Measurements from ENCODE around the gene SENP5. TPM values are rescaled to one million over a fixed set of nuclear protein-coding genes. Genes with fewer than 3 reads are reported as not detected.
"Not testable (repeated sequence)": the region's sequence is repeated elsewhere in the genome, so short reads cannot be mapped to it uniquely, and the experiment has no call there.

SENP5 gene
- total RNA-seq, 1 experiment from 2014 or later = 54.0 TPM

DNA sequence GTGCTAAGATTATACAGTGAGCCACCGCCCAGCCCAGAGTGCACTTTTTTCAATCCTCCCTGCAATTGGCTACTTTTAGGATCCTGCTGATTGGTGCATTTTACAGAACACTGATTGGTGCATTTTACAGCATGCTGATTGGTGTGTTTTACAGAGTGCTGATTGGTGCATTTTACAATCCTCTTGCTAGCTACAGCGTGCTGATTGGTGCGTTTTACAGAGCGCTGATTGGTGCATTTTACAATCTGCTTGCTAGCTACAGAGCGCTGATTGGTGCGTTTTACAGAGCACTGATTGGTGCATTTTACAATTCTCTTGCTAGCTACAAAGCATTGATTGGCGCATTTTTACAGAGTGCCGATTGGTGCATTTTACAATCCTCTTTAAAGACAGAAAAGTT is 4.7 kb upstream of the SENP5 start:
- H3K4me3 ChIP-seq; DNase-seq; H3K27me3 ChIP-seq; H3K4me1 ChIP-seq; H3K9me3 ChIP-seq (replicated peaks); H3K36me3 ChIP-seq; H3K27ac ChIP-seq: not testable (repeated sequence)

DNA sequence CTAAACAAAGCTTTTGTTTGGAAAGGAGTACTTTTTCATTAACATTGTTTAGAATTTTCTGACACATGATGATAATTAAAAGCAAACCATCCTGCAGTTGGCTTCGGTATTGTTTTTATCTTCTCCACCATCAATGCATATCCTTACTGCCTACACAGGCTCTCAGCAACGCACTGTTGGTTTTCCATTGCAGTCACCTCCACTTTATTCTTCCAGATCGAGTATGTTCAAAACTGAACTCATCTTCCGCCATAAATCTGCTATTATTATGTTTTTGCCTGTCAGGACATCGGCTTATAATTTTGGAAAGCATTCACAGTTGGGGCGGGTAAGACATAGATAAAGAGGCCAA is 589 bp upstream of the SENP5 start:
- no peaks in the 10 kb centered on the region for H3K27me3 ChIP-seq
- H3K4me3 ChIP-seq = peak overlapping the region; percentile 98
- DNase-seq = peak in 1 of 2 experiments; percentile 7

DNA sequence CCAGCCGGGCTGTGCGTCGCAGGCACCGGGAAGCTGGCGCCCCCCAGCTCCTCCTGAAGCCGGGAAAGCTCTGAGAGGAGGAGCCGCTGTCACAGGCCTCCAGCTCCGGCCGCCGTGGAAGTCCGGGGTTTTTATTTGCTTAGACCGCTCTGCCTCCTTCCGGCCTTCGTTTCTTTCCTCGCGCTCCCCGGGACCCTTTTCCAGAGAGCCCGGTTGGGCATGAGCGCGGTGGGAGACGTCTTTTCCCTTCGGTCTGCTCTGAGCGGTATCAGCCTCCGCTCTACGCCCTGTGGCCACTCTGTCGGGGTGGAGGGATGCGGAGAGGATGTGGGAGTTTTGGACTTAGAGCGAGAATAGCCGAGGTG is 559 bp downstream of the SENP5 start:
- Histone ChIP-seq H3K9me3 (replicated peaks) (peaks cover 6% of the 10 kb centered on the region; the same call in 1 of the 2 replicates), H3K27me3 (no peaks in the 10 kb centered on the region), H3K4me1 (peaks cover 7% of the 10 kb centered on the region; the same call in 1 of the 2 replicates), H3K27ac (peak overlapping the region; percentile 66), H3K4me3 (peak overlapping the region; percentile 98), H3K36me3 (peaks cover 6% of the 10 kb centered on the region)
- peak; percentile 48 to 56 for DNase-seq

More for the DNA sequence above, 589 bp upstream of the SENP5 start:
- H3K36me3 ChIP-seq = peaks cover 6% of the 10 kb centered on the region
- peaks cover 7% of the 10 kb centered on the region; the same call in 1 of the 2 replicates for H3K9me3 ChIP-seq (replicated peaks)
- H3K27ac ChIP-seq = peak overlapping the region; percentile 66
- H3K4me1 ChIP-seq = peaks cover 7% of the 10 kb centered on the region; the same call in 1 of the 2 replicates

DNA sequence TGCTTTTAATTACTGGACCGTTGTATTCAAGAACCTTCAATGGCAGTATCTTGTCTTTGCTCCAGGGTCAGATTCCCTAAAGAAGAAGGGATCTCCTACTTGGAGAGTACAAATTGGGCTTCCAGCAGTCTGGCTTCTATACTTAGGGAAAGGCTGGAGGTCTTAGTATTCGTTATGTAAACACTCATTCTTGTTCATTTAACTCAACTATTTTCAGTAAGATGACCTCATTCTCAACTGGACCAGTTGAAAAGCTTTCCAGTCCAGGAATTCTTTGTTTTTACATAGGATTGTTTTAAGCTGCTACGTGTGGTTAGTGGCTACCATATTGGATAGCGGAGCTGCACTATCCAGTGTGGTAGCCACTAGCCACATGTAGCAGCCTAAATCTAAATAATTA is 4.6 kb downstream of the SENP5 start:
- no peak overlapping the region for H3K4me3 ChIP-seq
- H3K4me1 ChIP-seq = peaks cover 7% of the 10 kb centered on the region; the same call in 1 of the 2 replicates
- DNase-seq = no peak
- no peak overlapping the region for H3K27ac ChIP-seq
- H3K27me3 ChIP-seq = no peaks in the 10 kb centered on the region
- peaks cover 6% of the 10 kb centered on the region for H3K36me3 ChIP-seq
- no peaks in the 10 kb centered on the region for H3K9me3 ChIP-seq (replicated peaks)

DNA sequence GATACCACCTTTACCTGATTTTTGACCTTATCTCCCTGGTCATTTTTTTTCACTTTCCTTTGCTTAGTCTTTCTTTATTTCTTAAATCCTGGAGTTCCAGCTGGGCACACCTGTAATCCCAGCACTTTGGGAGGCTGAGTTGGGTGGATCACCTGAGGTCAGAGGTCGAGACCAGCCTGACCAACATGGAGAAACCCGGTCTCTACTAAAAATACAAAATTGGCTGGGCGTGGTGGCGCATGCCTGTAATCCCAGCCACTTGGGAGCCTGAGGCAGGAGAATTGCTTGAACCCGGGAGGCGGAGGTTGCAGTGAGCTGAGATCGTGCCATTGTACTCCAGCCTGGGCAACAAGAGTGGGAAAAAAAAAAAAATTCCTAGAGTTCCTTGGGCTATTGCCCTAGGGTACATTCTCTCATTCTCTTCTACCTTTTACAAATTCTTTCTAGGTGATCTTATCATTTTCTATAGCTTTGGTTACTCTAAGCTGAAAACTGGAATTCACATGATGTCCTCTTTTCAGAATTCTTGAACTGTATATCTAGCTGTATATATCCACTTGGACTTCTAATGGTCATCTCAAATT is 6.9 kb downstream of the SENP5 start:
- H3K4me3 ChIP-seq; H3K27ac ChIP-seq; H3K27me3 ChIP-seq; H3K9me3 ChIP-seq (replicated peaks); DNase-seq; H3K36me3 ChIP-seq; H3K4me1 ChIP-seq: not testable (repeated sequence)

DNA sequence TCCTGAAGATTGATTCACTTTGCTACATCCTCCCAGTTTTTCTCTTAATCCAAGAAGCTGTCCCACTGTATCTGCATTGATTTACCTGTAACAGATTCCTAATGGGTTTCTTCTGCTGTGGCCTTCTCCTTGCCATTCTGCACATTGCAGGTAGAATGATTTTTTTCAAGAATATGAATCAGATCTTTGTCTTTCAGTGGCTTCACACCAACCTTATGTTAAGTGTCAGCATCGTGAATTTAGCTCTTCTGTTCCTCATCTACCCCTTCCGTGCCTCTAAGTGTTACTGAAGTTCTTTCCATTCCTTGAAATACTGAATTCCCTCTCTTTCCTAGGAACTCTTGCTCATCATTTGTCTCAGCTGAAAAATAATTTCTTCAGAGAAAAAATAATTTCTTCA is 7.5 kb downstream of the SENP5 start:
- Histone ChIP-seq H3K4me3 (no peak overlapping the region), H3K9me3 (replicated peaks) (no peaks in the 10 kb centered on the region), H3K27me3 (no peaks in the 10 kb centered on the region), H3K27ac (no peak overlapping the region), H3K36me3 (peaks cover 6% of the 10 kb centered on the region), H3K4me1 (no peaks in the 10 kb centered on the region)
- no peak for DNase-seq

DNA sequence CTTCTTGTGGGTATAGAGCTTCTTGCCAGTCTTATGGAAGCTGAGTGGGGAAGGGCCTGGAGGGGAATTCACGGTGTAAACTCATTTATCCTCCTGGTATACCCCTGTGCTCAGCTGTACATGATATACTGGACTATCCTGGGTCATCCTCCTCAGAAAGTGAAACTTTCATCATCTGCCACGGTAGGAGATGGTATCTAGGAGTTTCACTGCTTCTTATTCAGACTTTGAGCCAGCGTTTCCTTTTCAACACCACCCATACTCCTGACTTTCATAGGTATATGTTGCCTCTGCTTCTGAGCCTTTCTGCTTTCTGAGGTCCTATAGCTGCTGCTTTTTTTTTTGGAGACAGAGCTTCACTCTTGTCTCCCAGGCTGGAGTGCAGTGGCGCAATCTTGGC is 15.6 kb downstream of the SENP5 start:
- no peaks in the 10 kb centered on the region for H3K27me3 ChIP-seq
- DNase-seq = no peak
- H3K9me3 ChIP-seq (replicated peaks) = no peaks in the 10 kb centered on the region
- H3K27ac ChIP-seq = no peak overlapping the region
- no peak overlapping the region for H3K4me3 ChIP-seq
- peaks cover 26% of the 10 kb centered on the region for H3K36me3 ChIP-seq
- H3K4me1 ChIP-seq = no peaks in the 10 kb centered on the region

DNA sequence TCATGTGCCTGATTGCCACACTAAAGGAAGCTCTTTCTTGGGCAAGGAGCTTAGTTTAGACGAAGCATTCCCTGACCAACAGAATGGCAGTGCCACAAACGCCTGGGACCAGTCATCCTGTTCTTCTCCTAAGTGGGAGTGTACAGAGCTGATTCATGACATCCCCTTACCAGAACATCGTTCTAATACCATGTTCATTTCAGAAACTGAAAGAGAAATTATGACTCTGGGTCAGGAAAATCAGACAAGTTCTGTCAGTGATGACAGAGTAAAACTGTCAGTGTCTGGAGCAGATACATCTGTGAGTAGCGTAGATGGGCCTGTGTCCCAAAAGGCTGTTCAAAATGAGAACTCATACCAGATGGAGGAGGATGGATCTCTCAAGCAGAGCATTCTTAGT is 18.4 kb downstream of the SENP5 start:
- Histone ChIP-seq H3K36me3 (peaks cover 27% of the 10 kb centered on the region), H3K4me1 (no peaks in the 10 kb centered on the region), H3K4me3 (no peak overlapping the region), H3K9me3 (replicated peaks) (no peaks in the 10 kb centered on the region), H3K27me3 (no peaks in the 10 kb centered on the region), H3K27ac (no peak overlapping the region)
- no peak for DNase-seq

DNA sequence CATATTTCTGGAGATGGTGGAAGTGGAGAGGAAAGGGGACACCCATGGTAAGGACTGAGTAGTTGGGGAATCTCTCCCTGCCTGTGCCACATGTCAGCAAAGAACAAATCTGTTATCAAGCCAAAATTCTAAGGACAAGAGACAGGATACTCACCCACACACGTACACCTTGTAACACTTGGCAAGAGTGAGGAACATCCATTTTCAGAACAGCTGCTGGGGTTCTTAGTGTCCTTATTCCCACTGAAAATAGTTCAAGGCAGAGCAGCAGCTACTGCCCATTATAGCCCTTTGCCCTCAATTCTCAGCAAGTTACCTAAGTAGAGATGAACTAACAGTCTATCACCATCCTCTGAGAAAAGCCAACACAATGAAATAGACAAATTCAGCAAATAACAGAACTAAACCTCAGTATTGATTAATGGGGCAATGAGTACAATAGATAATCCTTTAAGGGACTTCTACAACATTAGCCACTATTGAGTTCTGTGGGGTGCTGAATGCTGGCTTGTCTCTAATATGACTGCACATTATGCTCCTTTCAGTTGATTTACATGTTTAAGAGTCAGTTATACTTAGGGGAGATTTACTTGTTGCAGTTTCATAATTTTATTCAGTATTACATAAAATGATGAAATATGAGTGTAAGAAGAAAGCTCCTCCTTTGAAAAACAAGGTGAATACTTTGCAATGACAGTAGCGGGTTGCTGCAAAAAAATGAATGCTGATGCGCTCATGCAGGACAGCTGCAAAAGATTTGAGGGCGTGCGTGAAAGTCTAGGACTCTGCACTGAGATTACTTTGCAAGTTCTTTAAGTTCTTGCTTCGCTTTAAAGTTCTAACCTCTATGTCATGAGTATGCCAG is 22.4 kb downstream of the SENP5 start:
- H3K4me3 ChIP-seq = no peak overlapping the region
- DNase-seq = no peak
- no peaks in the 10 kb centered on the region for H3K27me3 ChIP-seq
- peaks cover 32% of the 10 kb centered on the region for H3K36me3 ChIP-seq
- no peaks in the 10 kb centered on the region for H3K9me3 ChIP-seq (replicated peaks)
- no peak overlapping the region for H3K27ac ChIP-seq
- no peaks in the 10 kb centered on the region for H3K4me1 ChIP-seq

DNA sequence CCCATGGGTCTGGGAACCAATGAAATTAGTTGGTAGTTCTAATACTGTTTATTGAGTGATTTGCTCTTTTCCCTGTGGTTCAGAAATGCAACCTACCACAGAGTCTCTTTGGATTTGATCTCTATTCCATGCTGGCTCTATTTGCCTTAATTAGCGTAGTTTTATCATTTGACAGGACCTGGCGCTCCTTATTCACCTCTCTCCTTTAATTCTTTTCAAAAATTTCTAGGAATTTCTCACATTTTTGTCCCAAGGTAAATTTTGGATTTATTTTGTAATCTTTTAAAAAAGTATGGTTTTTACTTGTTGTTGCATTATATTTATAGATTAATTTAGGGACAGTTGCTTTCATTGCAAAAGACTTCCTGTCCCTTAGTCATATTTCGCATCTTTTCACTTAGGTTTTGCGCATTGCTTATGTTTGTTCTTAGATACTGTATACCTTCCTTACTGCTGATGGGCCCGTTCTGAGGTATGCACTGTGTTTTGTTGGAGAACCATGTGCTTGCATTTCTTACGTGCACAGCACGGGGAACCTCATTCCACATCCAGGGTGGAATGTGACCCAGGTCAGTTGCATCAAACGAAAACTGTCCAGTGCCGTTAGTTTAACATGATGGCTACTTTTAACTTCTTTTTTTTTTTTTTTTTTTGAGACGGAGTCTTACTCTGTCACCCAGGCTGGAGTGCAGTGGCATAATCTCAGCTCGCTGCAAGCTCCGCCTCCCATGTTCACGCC is 27.0 kb downstream of the SENP5 start:
- no peak overlapping the region for H3K27ac ChIP-seq
- peaks cover 15% of the 10 kb centered on the region for H3K36me3 ChIP-seq
- no peaks in the 10 kb centered on the region for H3K9me3 ChIP-seq (replicated peaks)
- no peak for DNase-seq
- no peaks in the 10 kb centered on the region for H3K27me3 ChIP-seq
- H3K4me3 ChIP-seq = no peak overlapping the region
- no peaks in the 10 kb centered on the region for H3K4me1 ChIP-seq

DNA sequence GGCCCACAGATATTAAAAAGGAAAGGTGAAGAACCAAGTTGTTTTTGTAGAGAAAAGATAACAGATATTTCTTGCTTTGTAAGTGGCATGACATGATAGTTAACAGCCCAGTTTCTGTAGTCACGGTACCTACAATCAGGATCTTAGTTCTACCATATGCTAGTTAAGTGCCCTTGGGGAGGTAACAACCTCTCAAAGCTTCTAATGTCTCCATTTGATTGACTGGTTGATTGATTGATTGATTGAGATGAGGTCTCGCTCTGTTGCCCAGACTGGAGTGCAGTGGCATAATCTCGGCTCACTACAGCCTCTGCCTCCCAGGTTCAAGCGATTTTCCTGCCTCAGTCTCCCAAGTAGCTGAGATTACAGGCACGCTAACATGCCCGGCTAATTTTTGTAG is 28.5 kb downstream of the SENP5 start:
- Histone ChIP-seq H3K27ac (no peak overlapping the region), H3K36me3 (peaks cover 21% of the 10 kb centered on the region), H3K4me3 (no peak overlapping the region), H3K27me3 (no peaks in the 10 kb centered on the region), H3K4me1 (no peaks in the 10 kb centered on the region), H3K9me3 (replicated peaks) (no peaks in the 10 kb centered on the region)
- no peak for DNase-seq

DNA sequence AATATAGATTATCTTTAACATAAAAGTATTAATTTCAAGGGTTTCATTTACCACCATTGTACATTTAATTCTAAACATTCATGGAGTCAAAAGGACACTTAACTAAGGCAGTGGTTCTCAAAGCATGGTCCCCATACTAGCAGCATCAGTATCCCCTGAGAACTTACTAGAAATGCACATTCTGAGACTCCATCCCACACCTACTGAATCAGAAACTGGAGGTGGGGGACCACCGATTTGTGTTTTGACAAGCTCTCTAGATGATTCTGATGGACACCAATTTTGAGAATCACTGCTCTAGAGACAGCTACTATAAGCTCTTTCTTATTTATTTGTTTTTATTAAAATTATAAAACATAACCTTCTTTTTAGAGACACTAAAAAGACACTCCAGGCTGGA is 34.0 kb downstream of the SENP5 start:
- peaks cover 46% of the 10 kb centered on the region for H3K36me3 ChIP-seq

DNA sequence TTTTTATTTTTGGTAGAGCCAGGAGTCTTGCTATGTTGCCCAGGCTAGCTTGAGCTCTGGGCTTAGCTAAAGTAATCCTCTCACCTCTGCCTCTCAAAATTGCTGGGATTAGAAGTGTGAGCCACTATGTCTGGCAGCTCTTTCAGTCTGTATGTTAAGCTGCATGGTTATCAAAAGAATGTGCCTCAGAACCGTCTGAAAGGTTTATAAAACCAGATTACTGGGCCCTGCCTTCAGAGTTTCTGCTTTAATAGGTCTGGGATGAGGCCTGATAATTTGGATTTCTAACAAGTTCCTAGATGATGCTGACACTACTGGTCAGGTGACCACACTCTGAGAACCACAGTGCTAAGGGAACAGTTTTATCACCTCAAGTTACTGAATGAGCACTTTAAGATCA is 34.6 kb downstream of the SENP5 start:
- Histone ChIP-seq H3K4me3 (no peak overlapping the region), H3K27ac (no peak overlapping the region), H3K4me1 (no peaks in the 10 kb centered on the region), H3K36me3 (peaks cover 46% of the 10 kb centered on the region), H3K27me3 (no peaks in the 10 kb centered on the region), H3K9me3 (replicated peaks) (no peaks in the 10 kb centered on the region)
- no peak for DNase-seq

More for the DNA sequence above, 34.0 kb downstream of the SENP5 start:
- Histone ChIP-seq H3K9me3 (replicated peaks) (no peaks in the 10 kb centered on the region), H3K4me3 (no peak overlapping the region), H3K27ac (no peak overlapping the region), H3K27me3 (no peaks in the 10 kb centered on the region), H3K4me1 (no peaks in the 10 kb centered on the region)
- no peak for DNase-seq

DNA sequence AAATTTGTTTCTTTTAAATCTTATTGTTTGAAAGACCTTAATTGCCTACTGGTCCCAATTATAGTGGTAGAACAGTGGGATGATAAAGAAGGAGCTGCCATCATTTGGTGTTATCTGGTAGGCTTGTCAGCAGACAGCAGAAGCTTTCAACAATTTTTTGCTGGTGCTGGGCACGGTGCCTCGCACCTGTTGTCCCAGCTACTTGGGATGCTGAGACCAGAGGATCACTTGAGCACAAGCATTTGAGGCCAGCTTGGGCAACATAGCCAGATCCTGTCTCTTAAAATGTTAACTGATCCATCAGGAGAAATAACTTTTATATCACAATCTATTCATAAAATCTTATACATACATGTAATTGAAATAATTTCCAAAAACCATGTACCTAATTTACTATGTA is 36.0 kb downstream of the SENP5 start:
- Histone ChIP-seq H3K36me3 (peaks cover 50% of the 10 kb centered on the region), H3K27ac (no peak overlapping the region)
- no peak for DNase-seq

DNA sequence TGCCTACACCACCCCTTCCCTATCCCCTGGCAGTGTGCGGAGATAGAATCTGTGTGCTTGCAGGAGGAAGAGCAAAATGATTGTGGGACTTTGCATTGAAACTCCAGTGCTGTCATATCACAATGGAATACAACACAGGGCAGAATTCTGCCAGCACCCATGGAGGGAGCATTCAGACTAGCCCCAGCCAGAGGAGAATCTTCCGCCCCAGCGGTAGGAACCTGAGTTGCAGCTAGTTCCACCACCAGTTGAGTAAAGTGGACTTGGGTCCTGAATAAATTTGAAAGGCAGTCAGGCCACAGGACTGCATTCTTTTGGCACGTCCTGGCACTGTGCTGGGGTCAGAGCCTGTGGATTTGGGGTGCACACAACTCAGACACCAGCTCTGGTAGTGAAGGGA is 47.1 kb downstream of the SENP5 start:
- Histone ChIP-seq H3K4me3 (no peak overlapping the region), H3K9me3 (replicated peaks) (no peaks in the 10 kb centered on the region), H3K4me1 (no peaks in the 10 kb centered on the region), H3K27me3 (no peaks in the 10 kb centered on the region), H3K36me3 (peaks cover 27% of the 10 kb centered on the region), H3K27ac (no peak overlapping the region)
- no peak for DNase-seq

More for the DNA sequence above, 36.0 kb downstream of the SENP5 start:
- Histone ChIP-seq H3K4me3 (no peak overlapping the region), H3K9me3 (replicated peaks) (no peaks in the 10 kb centered on the region), H3K4me1 (no peaks in the 10 kb centered on the region), H3K27me3 (no peaks in the 10 kb centered on the region)

Data from SJCRH30 (cell line).